DOHH2 (cell line): ENCODE data around the gene GLS2.

Experiments
- EZH2phosphoT487 ChIP-seq: fragments of 200-600 bp; sonication (generic); IDR thresholded peaks from 2 replicates; pipeline ENCODE4 v1.6.1; 2017; ENCODE audit warnings: borderline replicate concordance, mild to moderate bottlenecking, antibody characterized with exemption, low read length, moderate library complexity, mixed read lengths
- TF ChIP-seq, protein P1 (sequence below): fragments of 200-600 bp; sonication (generic); IDR thresholded peaks from one replicate; pipeline ENCODE4 v1.5.1; 2014; ENCODE audit warnings: antibody characterized with exemption, mild to moderate bottlenecking, low read depth, low read length; ENCODE audit not compliant: poor library complexity, severe bottlenecking

DNA sequence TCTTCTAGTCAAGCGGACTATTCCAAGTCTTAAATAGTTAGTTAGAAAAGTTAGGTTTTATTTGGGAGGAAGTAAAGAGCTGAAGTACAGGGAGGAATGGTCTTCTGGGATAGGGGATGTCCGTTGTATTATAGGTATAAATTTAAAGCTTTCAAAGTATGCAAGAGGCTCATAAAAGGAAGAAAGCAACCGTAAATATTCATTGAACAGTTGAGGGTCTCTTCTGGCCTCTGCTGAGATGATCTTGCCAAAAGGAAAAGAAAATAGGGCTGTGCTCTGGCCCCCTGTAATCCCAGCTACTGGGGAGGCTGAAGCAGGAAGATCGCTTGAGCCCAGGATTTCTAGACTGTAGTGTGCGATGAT, 38.4 kb downstream of the GLS2 start:
- TF ChIP-seq, protein P1, sequence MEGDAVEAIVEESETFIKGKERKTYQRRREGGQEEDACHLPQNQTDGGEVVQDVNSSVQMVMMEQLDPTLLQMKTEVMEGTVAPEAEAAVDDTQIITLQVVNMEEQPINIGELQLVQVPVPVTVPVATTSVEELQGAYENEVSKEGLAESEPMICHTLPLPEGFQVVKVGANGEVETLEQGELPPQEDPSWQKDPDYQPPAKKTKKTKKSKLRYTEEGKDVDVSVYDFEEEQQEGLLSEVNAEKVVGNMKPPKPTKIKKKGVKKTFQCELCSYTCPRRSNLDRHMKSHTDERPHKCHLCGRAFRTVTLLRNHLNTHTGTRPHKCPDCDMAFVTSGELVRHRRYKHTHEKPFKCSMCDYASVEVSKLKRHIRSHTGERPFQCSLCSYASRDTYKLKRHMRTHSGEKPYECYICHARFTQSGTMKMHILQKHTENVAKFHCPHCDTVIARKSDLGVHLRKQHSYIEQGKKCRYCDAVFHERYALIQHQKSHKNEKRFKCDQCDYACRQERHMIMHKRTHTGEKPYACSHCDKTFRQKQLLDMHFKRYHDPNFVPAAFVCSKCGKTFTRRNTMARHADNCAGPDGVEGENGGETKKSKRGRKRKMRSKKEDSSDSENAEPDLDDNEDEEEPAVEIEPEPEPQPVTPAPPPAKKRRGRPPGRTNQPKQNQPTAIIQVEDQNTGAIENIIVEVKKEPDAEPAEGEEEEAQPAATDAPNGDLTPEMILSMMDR = no peak
- TF ChIP-seq EZH2phosphoT487 = no peak
